GM19395 (cell line): Measurements from ENCODE around the gene PDE4B.
A peak's percentile ranks its signal among the peaks of the same experiment; 100 is the strongest.

Source experiments
- ATAC-seq: cut with Tn5 transposase; IDR thresholded peaks from one replicate; pipeline ENCODE4 v1.9.1; 2021; ENCODE audit warnings: mild to moderate bottlenecking, moderate library complexity; ENCODE audit not compliant: unreplicated experiment

The PDE4B gene

GRCh38 chr1:66275083-66275482 is 482.4 kb downstream of the PDE4B start:
- ATAC-seq = no peak

- no peak for ATAC-seq
Observed at GRCh38 chr1:66275601-66276023, 482.9 kb downstream of the PDE4B start.

- peak; percentile 86 for ATAC-seq
Observed at GRCh38 chr1:66276218-66276617, 483.5 kb downstream of the PDE4B start.

- ATAC-seq = peak; percentile 28
Observed at GRCh38 chr1:66278260-66279021, 485.7 kb downstream of the PDE4B start.

DNA sequence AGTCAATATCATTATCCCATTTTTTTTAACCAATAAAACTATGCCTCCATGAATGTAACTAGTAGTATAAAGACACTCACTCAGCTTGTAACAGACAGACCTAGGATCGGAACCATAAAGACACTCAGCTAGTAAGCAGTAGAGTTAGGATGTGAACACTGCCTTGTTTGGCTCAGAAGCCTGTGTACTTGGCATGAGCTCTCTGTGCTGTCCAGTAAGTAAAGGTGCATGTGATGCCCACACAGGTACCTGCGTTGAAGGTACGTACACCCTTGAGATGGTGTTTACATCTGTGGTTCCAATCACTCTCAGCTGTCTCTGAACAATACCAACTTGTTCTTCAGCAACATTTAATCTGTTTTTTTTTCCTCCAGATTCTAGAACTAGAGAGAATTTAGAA is 489.1 kb downstream of the PDE4B start:
- no peak for ATAC-seq

GRCh38 chr1:66282343-66282852 is 489.7 kb downstream of the PDE4B start:
- ATAC-seq = peak; percentile 85

- no peak for ATAC-seq
Observed at GRCh38 chr1:66282891-66283621, 490.4 kb downstream of the PDE4B start.

DNA sequence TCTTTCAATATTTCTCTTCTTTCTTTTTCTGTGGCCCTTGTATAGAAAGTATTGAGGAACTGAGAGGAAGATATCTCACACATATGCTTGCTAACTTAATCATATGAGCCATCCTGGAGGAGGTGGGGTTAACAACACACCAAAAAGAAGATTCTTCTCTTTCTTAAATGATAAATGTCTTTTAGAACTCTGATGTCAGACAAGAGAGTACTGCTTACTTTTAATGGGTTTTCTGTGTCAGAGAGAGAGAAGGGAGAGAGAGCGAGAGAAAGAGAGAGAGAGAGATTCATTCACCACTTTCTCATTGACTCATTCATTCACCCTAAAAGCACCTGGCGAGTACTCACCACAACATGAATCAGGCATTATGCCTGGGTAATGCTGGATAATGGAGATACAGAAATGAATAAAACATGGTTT is 490.9 kb downstream of the PDE4B start:
- ATAC-seq = peak; percentile 62

GRCh38 chr1:66284746-66285145 is 492.1 kb downstream of the PDE4B start:
- ATAC-seq = no peak

- no peak for ATAC-seq
Observed at GRCh38 chr1:66285618-66286270, 493.0 kb downstream of the PDE4B start.

GRCh38 chr1:66286307-66286706 is 493.6 kb downstream of the PDE4B start:
- ATAC-seq = no peak

DNA sequence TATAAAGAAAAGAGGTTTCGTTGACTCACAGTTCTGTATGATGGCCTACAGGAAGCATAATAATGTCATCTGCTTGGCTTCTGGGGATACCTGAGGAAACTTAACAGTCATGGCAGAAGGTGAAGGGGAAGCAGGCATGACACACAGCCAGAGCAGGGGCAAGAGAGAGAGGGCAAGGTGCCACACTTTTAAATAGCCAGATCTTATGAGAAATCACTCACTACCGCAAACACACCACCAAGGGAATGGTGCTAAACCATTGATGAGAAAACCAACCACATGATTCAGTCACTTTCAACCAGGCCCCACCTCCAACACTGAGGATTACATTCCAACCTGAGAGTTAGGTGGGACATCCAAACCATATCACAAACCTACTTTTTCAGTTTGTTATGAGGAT is 495.4 kb downstream of the PDE4B start:
- ATAC-seq = no peak

GRCh38 chr1:66290761-66291530 is 498.3 kb downstream of the PDE4B start:
- ATAC-seq = no peak

DNA sequence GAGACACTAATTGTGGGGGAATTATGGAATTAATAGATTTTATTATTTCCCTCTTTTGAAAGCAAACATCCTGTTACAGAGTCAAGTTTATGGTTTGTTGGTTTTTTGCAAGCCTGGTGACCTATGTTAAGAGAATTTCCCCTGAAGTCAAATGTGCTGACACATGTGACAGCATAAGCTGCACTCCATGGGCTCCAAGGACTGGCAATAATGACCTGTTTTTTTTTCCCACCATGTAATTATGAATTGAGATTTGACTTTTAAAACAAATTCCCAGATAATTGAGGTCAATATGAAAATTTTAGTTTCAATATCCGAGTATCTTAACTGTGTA is 498.8 kb downstream of the PDE4B start:
- no peak for ATAC-seq

DNA sequence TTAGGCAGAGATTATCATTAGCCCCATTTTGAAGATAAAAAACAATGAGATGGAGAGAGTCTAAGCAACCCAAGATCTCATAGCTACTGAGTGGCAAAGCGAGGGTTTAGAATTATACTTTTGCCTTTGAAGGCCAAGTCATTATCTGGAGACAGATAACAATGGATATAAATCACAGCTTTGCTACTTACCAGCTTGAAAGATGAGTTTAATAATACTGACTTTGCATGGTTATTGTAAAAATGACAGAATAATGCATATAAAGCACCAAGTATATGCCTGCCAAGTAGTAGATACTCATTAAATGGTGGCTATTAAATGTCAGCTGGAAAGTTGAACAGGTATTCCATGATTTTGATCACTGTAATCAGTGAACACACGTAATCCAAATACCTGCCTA is 499.6 kb downstream of the PDE4B start:
- no peak for ATAC-seq

GRCh38 chr1:66292944-66293343 is 500.2 kb downstream of the PDE4B start:
- ATAC-seq = no peak

- no peak for ATAC-seq
Observed at GRCh38 chr1:66294707-66295370, 502.1 kb downstream of the PDE4B start.

GRCh38 chr1:66295803-66296202 is 503.1 kb downstream of the PDE4B start:
- no peak for ATAC-seq

DNA sequence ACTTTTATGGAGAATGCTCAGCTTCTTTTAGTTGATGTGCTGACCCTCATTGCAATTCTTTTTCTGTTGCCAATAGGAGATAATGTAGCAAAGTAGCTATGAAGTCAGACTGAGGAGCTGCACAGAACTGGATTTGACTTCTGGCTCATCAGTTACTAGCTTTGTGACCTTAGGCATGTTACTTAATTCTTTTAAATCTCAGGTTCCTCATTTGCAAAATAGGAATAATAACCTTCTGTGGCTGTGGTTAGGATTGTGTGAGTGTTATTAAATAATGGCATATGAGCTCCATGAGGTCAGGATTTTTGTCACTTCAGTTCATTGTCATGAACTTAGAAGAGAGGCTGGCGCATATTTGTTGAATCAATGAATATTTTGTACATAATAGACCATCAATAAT is 503.7 kb downstream of the PDE4B start:
- no peak for ATAC-seq

- ATAC-seq = no peak
Observed at GRCh38 chr1:66296951-66297350, 504.3 kb downstream of the PDE4B start.
